Rectal smooth muscle tissue (tissue), 1 donor: ENCODE data around the gene PPP1R12B.
"Not testable (repeated sequence)": the region's sequence is repeated elsewhere in the genome, so short reads cannot be mapped to it uniquely, and the experiment has no call there.

Source experiments
- H3K27ac ChIP-seq: one replicate; pipeline ENCODE4 v1.7.0; 2013; ENCODE audit warnings: low read depth, low read length, inconsistent platforms
- H3K27me3 ChIP-seq: one replicate; pipeline ENCODE4 v1.7.0; 2013; ENCODE audit warnings: low read length; ENCODE audit not compliant: control insufficient read depth, insufficient read depth
- H3K36me3 ChIP-seq: one replicate; pipeline ENCODE4 v1.7.0; 2013; ENCODE audit warnings: low read length; ENCODE audit not compliant: control insufficient read depth, insufficient read depth
- H3K4me1 ChIP-seq: one replicate; pipeline ENCODE4 v1.7.0; 2013; ENCODE audit warnings: low read length; ENCODE audit not compliant: control insufficient read depth, insufficient read depth
- H3K4me3 ChIP-seq: one replicate; pipeline ENCODE4 v1.7.0; 2013; ENCODE audit warnings: low read length
- H3K9ac ChIP-seq: one replicate; pipeline ENCODE4 v1.7.0; 2013; ENCODE audit warnings: low read length

PPP1R12B gene

DNA sequence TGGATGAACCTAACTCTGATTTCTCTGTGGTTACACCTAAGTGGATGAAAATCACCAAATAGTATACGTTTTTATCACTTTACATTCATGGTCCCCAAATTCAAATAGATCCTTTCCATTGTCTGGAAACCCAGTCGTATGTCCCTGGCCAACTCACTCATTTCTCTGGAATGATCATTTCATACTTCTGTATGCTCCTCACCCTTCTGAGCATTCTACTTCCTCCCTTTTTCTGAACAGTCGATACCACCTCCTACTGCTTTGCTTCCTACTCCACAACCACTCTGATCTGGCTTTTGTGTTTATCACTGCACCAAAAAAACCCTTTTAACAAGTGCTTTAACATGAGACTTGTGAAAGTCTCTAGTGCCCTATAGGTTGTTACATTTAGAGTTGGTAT is 47.3 kb downstream of the PPP1R12B start:
- H3K27ac ChIP-seq, H3K27me3 ChIP-seq, H3K9ac ChIP-seq, H3K4me1 ChIP-seq, H3K36me3 ChIP-seq, H3K4me3 ChIP-seq: not testable (repeated sequence)

DNA sequence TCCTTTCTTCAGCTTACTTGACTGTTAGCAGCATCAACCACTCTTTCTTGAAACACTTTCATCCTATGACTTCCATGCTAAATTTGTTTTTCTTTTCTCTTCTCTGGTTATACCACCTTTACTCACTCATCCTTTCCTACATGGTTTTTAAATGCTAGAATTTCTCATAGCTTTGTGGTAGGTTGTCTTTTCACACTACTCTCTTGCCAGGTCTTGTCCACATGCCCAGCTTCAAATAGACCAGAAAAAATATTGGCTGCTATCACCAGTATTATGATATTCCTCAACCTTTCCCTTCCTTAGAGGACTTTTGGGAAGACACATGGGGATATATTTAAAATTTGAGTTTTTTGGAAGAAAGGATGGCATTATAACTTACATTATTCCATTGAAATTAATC is 48.8 kb downstream of the PPP1R12B start:
- Histone ChIP-seq H3K27ac (no peak overlapping the region), H3K4me1 (peaks cover 2% of the 10 kb centered on the region), H3K9ac (no peak overlapping the region), H3K27me3 (no peaks in the 10 kb centered on the region), H3K36me3 (no peaks in the 10 kb centered on the region), H3K4me3 (no peak overlapping the region)

DNA sequence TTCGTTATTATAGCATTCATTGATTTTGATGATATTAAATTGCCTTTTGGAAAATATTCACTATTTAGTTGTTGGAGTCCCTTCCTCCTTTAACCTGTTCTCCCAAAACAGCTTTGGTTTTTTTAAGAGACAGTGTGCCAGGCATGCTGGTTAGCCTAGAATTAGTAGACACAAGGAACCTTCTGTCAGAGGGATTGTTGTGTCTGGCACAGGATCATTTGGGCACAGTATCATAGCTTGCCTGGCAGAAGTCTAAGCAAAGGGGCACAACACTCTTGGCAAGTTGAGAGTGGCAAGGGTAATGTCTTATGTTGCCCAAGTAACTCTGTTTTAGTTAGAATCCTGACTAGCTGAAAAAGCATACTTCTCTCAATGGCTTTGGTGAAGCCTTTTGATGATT is 49.9 kb downstream of the PPP1R12B start:
- not testable (repeated sequence) for H3K27me3 ChIP-seq, H3K27ac ChIP-seq

DNA sequence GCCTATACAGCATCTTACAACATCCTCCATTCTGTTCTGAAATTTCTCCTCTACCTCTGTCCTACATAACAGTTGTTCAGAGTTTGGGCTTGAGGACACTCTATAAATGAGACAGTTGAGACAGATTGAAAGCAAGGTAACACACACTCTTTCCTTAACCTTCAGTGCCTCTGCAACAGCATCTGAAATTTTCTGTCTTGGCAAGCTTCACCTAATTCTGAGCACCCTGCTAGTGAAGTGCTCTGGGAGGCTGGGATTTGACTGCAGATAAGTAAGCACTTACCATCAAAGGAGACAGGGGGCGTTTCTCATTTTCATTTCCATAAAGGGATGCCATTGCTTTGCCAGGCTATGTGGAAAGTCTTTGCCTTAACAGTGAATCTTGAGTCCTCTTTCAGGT is 53.3 kb downstream of the PPP1R12B start:
- not testable (repeated sequence) for H3K9ac ChIP-seq, H3K27me3 ChIP-seq, H3K27ac ChIP-seq, H3K36me3 ChIP-seq, H3K4me3 ChIP-seq, H3K4me1 ChIP-seq

More for the DNA sequence above, 49.9 kb downstream of the PPP1R12B start:
- not testable (repeated sequence) for H3K4me3 ChIP-seq, H3K36me3 ChIP-seq, H3K9ac ChIP-seq, H3K4me1 ChIP-seq

DNA sequence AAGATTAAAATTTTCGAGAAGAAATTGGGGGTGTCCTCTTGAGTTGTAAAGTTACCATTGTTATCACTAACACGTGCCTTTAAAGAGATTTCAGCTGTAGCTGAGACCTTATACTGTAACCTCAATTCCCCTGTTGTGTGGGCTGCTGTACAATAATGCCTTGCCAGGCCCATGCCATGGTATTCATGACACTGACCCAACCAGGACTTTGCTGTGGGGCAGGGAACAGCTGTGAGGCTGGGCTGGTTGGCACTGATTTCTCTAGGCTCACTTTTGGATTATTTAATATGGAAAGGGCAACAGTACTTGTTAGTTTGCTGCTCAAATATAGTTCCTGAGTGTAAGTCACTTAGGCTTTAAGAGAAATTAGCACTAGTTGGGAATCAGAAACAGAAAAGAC is 54.9 kb downstream of the PPP1R12B start:
- H3K4me3 ChIP-seq, H3K27ac ChIP-seq, H3K36me3 ChIP-seq, H3K27me3 ChIP-seq, H3K9ac ChIP-seq, H3K4me1 ChIP-seq: not testable (repeated sequence)

DNA sequence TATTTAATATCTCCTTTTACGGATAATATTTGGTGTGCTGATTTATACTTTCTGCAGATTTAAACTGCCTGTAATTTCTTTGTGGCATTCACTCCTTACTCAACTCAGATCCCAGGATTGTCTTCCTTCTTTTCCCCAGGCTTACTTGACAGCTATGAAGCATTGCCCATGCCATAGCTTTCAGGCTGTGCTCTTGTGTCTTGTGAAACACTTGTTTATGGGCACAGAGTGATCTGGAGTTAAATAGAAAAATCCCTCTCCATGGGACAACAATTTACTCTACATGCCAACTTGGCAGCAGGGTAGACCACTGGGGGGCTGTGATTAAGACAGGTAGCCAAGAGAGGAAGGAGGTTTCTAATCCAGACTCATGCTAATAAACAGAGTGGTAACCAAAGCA is 57.4 kb downstream of the PPP1R12B start:
- Histone ChIP-seq H3K4me3 (no peak overlapping the region), H3K9ac (no peak overlapping the region), H3K27me3 (no peaks in the 10 kb centered on the region), H3K36me3 (no peaks in the 10 kb centered on the region), H3K4me1 (peaks cover 3% of the 10 kb centered on the region), H3K27ac (no peak overlapping the region)

DNA sequence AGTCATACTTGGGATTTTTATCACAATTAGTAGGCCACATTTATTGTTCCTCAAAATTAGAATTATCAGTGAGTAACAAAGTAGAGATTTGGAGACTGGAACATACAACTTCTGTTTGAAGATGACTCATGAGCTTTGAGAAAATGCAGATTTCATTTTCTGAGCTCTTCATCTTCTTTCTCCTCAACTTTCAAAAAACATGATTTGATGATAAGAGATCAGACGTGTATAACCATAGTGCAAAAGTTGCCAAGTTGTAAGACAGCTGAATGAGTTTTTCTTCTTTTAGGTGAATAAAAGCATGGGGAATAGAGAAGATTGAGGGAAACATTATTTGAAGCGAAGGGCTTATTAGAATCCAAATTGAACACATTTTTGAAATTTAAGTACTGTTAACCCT is 58.4 kb downstream of the PPP1R12B start:
- H3K9ac ChIP-seq, H3K4me1 ChIP-seq: not testable (repeated sequence)

DNA sequence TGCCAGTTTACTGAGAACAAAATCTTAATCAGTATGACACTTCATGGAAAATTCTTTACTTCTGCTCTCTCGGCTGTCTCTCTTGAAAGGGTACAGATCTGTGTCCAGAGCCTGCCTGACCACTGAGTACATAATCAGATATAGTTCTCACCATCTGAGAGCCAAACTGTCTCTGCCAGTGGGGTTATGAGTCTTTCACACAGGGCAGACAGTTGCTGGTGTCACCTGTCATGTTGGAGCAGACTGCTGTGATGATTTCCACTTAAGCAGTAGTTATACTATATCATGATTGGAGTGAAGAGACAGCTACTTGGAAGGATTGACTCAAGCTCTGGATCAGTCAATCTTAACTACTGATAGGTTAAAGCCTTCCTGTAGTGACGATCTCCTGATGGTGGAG is 58.9 kb downstream of the PPP1R12B start:
- H3K9ac ChIP-seq, H3K27me3 ChIP-seq, H3K36me3 ChIP-seq, H3K4me3 ChIP-seq, H3K27ac ChIP-seq, H3K4me1 ChIP-seq: not testable (repeated sequence)

More for the DNA sequence above, 58.4 kb downstream of the PPP1R12B start:
- H3K36me3 ChIP-seq, H3K4me3 ChIP-seq, H3K27me3 ChIP-seq, H3K27ac ChIP-seq: not testable (repeated sequence)

DNA sequence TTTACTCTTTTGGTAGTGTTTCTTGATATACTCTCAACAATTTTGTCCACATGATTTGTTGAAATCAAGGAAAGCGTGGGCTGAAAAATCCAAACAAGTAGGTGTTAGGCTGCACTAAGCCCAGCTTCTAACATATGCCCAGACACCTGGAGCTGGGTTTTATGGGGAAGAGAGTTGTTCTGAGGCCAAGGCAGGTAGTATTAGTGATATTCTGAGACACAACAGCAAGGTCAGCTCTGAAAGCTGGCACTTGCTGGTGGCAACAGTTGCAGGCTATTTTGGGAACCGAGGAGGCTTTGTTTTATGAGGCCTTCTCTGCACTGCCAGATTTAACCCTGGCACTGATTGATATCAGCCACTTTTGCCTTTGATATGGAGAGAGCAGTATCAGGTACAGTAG is 61.8 kb downstream of the PPP1R12B start:
- not testable (repeated sequence) for H3K4me1 ChIP-seq, H3K27ac ChIP-seq, H3K36me3 ChIP-seq, H3K9ac ChIP-seq, H3K4me3 ChIP-seq, H3K27me3 ChIP-seq

DNA sequence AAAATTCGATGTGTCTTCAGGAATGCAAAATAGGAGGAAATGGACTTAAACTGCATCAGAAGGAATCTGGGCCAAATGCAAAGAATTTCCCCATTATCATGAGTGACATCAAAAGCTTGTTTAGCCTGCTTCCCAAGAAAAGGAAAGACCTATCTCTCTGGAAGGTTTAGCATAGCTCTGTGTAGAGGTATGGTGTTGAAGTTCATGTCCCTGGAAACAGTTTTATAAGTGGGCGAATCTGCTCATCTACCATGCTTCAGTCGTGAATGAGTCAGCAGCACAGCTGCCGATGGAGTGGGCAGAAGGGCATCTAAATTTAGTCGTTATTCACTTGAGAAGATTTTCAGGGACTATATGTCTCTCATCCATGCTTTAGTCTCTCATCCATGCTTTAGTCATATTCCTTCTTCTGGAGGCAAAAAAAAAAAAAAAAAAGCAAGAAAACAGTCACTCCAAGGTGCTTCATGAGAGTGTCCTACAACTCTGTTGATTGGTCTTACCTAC is 62.4 kb downstream of the PPP1R12B start:
- H3K27me3 ChIP-seq, H3K4me3 ChIP-seq, H3K4me1 ChIP-seq, H3K36me3 ChIP-seq, H3K27ac ChIP-seq, H3K9ac ChIP-seq: not testable (repeated sequence)

DNA sequence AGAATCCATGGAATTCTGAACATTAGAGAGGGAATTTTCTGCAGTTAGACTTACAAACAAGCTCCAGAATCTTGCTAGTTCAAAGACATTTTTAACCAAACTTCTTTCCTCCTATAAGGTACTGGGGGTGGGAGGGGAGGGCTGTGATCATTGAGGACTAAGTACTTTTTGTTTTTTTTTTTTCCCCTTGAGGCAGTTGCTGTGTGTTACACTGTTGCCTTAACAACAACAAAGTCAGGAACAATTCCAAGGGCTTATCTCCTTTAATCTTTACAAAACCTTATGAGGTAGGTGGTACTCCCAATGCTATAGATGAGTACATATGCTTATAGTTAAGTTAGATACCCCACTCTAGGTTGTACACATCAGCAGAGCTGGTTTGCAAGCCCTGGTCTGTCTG is 62.9 kb downstream of the PPP1R12B start:
- H3K27me3 ChIP-seq, result no peaks in the 10 kb centered on the region
- H3K36me3 ChIP-seq, result no peaks in the 10 kb centered on the region
- H3K4me1 ChIP-seq, result peaks cover 4% of the 10 kb centered on the region
- H3K9ac ChIP-seq, result no peak overlapping the region
- H3K27ac ChIP-seq, result no peak overlapping the region
- H3K4me3 ChIP-seq, result no peak overlapping the region

DNA sequence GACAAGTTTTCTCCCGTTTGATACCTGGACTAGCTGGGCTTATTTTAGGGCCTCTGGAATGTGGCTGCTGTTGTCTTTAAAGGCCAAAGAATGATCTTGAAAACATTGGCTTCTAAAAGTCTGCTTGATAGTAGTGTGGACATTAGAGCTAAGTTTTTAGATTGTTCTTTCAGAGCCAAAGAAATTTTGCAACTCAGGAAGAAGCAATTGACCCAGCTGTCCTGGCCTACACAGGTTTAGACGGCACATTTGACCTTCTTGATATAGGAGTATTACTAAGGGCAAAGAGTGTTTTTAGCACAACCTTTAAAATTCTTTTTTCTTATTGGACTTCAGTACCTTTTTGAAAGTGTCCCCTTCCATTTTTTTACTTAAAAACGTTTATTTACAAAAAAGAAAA is 63.9 kb downstream of the PPP1R12B start:
- H3K4me1 ChIP-seq, H3K9ac ChIP-seq, H3K27ac ChIP-seq, H3K4me3 ChIP-seq, H3K27me3 ChIP-seq, H3K36me3 ChIP-seq: not testable (repeated sequence)

DNA sequence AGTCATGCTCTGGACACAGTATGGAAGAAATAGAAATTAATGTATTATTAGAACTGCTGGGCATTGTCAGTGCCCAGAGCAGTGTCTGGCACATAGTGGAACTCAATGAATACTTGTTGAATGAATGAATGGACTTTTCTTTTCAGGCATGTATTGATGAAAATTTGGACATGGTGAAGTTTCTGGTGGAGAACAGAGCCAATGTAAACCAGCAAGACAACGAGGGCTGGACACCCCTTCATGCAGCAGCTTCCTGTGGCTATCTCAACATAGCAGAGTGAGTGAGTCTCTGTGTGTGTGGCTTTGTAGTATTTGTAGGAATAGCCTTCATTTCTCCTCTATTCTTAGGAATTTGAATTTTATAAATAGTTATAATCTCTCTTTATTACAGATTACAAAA is 68.1 kb downstream of the PPP1R12B start:
- Histone ChIP-seq H3K9ac (no peak overlapping the region), H3K27ac (no peak overlapping the region), H3K4me1 (no peaks in the 10 kb centered on the region), H3K36me3 (no peaks in the 10 kb centered on the region), H3K27me3 (no peaks in the 10 kb centered on the region), H3K4me3 (no peak overlapping the region)

DNA sequence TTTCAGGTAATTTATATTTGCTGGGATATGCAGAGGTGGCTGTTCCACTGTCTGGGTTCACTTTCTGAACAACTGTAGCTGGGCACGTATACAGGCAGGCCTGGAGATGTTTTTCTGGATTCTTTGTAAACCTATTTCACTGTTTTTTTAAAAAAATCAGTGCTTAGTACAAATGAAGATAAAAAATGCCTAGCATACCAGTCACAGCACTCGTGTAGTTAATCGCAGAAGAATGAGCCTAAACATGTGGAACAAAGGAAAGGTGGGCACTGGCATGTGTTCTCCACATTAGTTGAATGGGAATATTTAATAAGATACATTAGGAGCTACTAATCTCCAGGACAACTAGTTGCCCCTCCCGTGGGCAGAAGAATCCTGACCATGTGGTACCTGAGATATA is 68.6 kb downstream of the PPP1R12B start:
- not testable (repeated sequence) for H3K36me3 ChIP-seq, H3K27ac ChIP-seq

More for the DNA sequence above, 68.6 kb downstream of the PPP1R12B start:
- not testable (repeated sequence) for H3K4me3 ChIP-seq, H3K9ac ChIP-seq, H3K27me3 ChIP-seq, H3K4me1 ChIP-seq
